HFF-Myc (cell line): Measurements from ENCODE around the gene SHB.
A peak's percentile ranks its signal among the peaks of the same experiment; 100 is the strongest.

Experiments used
- DNase-seq: peaks from one replicate; pipeline ENCODE4 v3.0.0-alpha.2; 2011; ENCODE audit warnings: low read depth; ENCODE audit errors: extremely low read depth
- H3K4me3 ChIP-seq: replicated peaks from 2 replicates; pipeline ENCODE4 v1.5.1; 2011; ENCODE audit warnings: low read depth, mild to moderate bottlenecking, control low read depth, low read length
- TF ChIP-seq, protein P1 (sequence below): IDR thresholded peaks from 2 replicates; pipeline ENCODE4 v1.5.1; 2012; ENCODE audit warnings: mild to moderate bottlenecking, low read depth, low read length, control low read depth; ENCODE audit errors: missing control alignments

The SHB gene

DNA sequence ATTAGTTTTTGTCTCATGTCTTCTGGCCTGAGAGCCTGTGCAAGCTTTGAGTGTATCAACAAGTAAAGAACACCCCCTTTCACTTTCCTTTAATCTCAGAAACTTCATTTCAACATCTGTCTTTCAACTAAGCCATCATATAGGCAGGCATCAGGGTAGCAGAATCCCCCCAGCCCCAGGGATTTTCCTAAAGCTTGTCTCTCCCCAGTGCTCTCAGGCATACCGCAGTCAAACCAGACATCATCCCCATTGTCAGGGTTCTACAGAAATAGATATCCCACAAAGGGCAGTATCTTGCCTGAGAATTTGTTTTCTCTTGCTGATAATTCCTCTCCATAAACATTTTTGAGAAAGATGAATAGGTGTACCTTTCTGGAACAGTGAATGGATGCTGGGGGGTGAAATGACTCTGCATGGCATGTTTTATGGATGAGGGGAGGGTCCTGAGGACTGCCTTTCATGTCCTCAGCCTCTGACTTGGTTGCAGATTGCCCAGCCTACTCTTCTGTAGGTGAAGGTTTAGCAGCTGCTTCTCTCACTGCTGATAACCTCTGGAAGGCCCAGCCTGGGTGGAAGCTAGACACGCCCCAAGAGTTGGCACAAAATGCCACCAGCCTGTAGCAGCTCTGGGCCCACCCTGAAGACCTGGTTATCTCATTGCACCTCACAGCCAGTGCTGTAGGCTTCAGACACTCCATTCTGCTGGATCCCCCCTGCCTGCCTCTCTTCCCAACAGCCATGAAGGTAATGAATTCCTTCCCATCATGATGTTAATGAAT, 20.5 kb upstream of the SHB start:
- TF ChIP-seq, protein P1, sequence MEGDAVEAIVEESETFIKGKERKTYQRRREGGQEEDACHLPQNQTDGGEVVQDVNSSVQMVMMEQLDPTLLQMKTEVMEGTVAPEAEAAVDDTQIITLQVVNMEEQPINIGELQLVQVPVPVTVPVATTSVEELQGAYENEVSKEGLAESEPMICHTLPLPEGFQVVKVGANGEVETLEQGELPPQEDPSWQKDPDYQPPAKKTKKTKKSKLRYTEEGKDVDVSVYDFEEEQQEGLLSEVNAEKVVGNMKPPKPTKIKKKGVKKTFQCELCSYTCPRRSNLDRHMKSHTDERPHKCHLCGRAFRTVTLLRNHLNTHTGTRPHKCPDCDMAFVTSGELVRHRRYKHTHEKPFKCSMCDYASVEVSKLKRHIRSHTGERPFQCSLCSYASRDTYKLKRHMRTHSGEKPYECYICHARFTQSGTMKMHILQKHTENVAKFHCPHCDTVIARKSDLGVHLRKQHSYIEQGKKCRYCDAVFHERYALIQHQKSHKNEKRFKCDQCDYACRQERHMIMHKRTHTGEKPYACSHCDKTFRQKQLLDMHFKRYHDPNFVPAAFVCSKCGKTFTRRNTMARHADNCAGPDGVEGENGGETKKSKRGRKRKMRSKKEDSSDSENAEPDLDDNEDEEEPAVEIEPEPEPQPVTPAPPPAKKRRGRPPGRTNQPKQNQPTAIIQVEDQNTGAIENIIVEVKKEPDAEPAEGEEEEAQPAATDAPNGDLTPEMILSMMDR = no peak
- no peak for DNase-seq
- no peak overlapping the region for H3K4me3 ChIP-seq

DNA sequence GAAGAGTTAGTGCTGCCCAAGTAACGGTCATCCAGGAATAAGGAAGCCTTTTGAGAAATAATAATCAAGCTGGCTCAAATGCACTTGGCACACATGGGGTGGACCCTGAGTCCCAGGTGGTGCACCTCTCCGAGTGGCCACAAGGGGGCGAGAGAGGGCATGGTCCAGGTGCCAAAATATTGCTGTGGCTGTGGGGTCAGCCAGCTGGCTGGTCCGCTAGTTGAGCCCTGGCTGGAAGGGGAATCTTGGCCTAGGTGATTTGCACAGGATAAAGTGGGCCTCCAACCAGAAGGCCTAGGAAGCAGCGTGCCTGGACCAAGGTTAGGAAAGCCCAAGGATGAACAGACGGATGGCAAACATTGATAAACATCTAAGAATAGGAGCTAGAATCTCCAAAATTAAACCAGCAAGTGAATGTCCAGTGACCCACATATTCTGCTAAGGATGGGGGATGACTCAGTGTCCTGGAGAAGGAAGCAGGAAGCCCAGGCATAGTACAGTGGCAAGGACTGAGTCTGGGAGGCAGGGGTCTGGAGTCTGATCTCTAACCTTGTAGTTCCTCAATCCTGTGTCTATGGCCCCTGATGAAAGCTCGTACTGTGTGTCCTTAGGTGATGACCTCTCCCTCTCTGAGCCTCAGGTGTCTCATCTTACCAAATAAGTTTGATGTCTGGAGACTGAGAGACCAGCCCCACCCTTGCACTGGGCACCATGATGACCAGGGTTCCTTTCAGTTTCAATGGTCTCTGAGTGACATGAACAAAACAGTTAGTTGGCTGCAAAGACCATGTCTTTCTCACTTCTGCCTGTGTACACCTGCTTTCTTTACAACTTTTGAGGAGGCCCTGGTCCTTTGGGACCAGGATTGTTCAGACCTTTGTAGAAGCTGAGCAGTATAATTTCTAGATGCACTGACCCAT, 19.2 kb upstream of the SHB start:
- TF ChIP-seq, protein P1 = peak; percentile 99
- H3K4me3 ChIP-seq = no peak overlapping the region
- no peak for DNase-seq

DNA sequence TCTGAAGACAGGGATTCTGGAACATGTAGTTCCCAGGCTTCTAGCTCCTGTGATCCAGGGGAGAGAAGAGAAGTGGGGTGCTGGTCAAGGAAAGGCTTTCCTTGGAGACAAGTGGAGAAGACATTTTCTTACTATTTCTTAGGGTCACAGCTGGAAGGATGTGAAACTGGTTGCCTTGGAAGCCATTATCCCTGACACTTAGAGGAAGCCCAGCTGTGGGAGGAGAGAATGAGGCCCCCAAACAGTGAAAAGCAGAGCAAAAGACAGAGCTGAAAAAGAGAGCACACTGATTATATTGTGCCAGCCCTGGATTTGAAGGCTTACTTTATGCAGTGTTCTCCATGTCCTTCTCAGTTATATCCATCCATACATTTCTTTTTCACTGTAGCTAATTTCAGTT, 17.5 kb upstream of the SHB start:
- H3K4me3 ChIP-seq = no peak overlapping the region
- DNase-seq = no peak
- TF ChIP-seq, protein P1 = no peak

DNA sequence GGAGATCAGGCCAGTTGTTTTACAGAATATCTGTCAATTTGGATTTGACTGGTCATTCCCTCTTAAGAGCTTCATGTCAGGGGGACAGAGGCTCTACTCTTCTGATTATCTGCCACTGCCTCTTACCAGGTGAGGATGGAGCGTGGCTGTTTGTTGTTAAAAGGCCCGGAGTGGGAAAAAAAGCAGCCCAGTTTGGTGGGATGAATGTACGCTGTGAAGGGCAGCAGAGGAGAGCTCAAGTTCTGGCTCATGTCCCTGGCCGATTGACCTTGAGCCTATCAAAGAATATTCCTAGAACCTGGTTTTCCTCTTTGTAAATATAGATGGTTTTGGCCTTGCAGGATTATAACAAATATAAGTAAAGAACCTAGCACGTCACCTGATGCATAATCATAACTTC, 16.3 kb upstream of the SHB start:
- no peak for DNase-seq
- TF ChIP-seq, protein P1 = no peak
- H3K4me3 ChIP-seq = no peak overlapping the region

DNA sequence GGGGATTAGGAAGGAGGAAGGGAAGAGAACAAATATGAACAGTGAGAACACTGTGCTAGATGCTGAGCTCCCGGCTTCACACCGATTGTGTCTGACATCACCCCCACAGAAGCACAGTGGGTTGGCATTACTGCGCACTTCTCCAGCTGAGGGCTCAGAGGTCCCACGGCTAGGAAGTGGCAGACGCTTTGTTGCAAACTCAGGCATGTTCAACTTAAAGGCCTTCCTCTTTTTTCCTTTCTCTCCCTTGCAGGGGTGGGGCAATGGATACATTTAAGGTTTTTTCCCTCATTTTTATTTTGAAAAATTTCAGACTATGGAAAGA, 15.5 kb upstream of the SHB start:
- no peak overlapping the region for H3K4me3 ChIP-seq
- no peak for DNase-seq
- TF ChIP-seq, protein P1 = no peak

DNA sequence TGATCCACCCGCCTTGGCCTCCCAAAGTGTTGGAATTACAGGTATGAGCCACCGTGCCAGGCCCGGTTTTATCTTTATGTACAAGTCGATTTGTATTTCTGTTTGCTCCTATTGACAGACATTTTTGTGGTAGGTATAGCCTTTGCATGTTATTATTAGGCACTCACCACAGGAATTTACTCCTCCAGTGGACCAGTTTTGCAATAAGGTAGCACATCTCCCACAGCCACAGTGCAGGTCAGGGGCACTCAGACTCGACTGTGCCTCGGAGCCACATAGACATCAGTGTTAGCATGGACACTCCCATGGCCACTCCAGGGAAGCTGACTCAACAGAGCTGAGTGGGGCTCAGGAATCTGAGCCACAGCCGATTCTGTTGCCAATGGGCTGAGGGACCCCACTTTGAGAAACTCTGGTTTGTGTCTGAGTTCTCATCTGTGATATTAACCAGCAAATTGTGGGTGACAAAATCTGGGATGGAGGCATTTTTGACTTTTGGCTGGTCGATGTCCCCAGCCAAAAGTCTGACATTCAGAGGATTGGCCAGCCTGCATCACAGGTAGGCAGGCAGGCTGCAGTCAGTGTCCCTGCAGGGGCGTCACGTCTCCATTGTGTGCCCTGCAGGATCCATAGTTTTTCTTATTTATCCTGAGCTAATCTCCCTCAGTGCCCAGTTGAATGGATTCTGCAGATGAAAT, 15.0 kb upstream of the SHB start:
- TF ChIP-seq, protein P1 = no peak
- DNase-seq = no peak
- H3K4me3 ChIP-seq = no peak overlapping the region
